Activated CD8-positive, alpha-beta T cell treated with anti-CD3 and anti-CD28 coated beads, Interleukin-2, amount 10 ng/mL, durations not matched to agents 7 days and 5 days (primary cell): ENCODE measurements around the gene SCOC. TPM values are rescaled to one million over a fixed set of nuclear protein-coding genes. Genes with fewer than 3 reads are reported as not detected.
A peak's percentile ranks its signal among the peaks of the same experiment; 100 is the strongest.

Experiments
- ATAC-seq: fragments of 150-1000 bp; cut with Tn5 transposase; one replicate; pipeline ENCODE4 v1.10.0; 2021; ENCODE audit warnings: moderate library complexity
- CTCF ChIA-PET: fragments of 350-600 bp; sonication (Branson Sonifier 250); formaldehyde crosslinking; loops from one replicate; lab custom pipeline; 2021; ENCODE audit warnings: antibody characterized with exemption; lab: Charles Lee
- POLR2A ChIA-PET: fragments of 350-600 bp; sonication (Branson Sonifier 250); formaldehyde crosslinking; loops from one replicate; lab custom pipeline; 2021; ENCODE audit warnings: antibody characterized with exemption; lab: Charles Lee
- DNase-seq: peaks from one replicate; pipeline ENCODE4 v3.0.0-alpha.2; 2020
- H3K27ac Mint-ChIP-seq: one replicate; pipeline ENCODE4 v1.8.0; 2021; ENCODE audit warnings: mild to moderate bottlenecking, mixed read lengths
- H3K27me3 Mint-ChIP-seq: one replicate; pipeline ENCODE4 v1.8.0; 2021; ENCODE audit warnings: low read depth, mixed read lengths
- H3K36me3 Mint-ChIP-seq: one replicate; pipeline ENCODE4 v1.8.0; 2021; ENCODE audit warnings: low read depth, mixed read lengths
- H3K4me1 Mint-ChIP-seq: one replicate; pipeline ENCODE4 v1.8.0; 2021; ENCODE audit warnings: low read depth, mixed read lengths
- H3K4me3 Mint-ChIP-seq: one replicate; pipeline ENCODE4 v1.8.0; 2021; ENCODE audit warnings: mild to moderate bottlenecking, mixed read lengths
- H3K9me3 Mint-ChIP-seq: one replicate; pipeline ENCODE4 v1.8.0; 2022; ENCODE audit warnings: mixed read lengths; ENCODE audit not compliant: insufficient read depth
- total RNA-seq, 2 experiments: library from RNA; stranded (reverse); gene quantifications; one replicate each; pipeline ENCODE4 v1.2.3, GENCODE V29; 2021

SCOC gene
- total RNA-seq, 2 experiments from 2014 or later: 22.7 to 24.9 TPM

DNA sequence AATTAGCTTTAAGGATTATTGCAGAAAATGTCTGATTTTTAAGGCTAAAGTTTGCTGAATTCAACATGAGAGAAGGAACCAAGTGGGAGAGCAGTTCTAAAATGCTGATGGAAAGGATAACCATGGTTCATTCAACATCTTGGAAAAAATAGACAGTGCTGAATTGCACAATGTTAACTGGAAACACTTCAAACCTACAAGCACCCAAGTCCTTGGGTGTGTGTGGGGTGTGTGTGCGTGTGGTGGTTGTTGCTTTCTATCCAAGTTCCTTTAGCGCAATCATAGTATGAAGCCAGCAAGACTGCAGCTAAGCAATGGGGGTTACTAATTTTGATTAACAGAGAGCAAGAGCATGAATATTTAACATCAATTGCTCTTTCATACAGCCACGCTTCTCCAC lies 29.3 kb upstream of the SCOC start:
- H3K4me3 Mint-ChIP-seq: no peak overlapping the region
- DNase-seq (no peak), ATAC-seq (no peak)
- H3K36me3 Mint-ChIP-seq: no peaks in the 10 kb centered on the region
- CTCF ChIA-PET: interaction anchor here (1.0 kb wide), 1 partner anchor 30 kb away, joined by 4 read pairs; no protein-coding TSS in a partner anchor
- peaks cover 25% of the 10 kb centered on the region for H3K27me3 Mint-ChIP-seq
- H3K27ac Mint-ChIP-seq: no peak overlapping the region
- POLR2A ChIA-PET: no interaction called here
- H3K9me3 Mint-ChIP-seq: no peaks in the 10 kb centered on the region
- H3K4me1 Mint-ChIP-seq: peaks cover 2% of the 10 kb centered on the region

DNA sequence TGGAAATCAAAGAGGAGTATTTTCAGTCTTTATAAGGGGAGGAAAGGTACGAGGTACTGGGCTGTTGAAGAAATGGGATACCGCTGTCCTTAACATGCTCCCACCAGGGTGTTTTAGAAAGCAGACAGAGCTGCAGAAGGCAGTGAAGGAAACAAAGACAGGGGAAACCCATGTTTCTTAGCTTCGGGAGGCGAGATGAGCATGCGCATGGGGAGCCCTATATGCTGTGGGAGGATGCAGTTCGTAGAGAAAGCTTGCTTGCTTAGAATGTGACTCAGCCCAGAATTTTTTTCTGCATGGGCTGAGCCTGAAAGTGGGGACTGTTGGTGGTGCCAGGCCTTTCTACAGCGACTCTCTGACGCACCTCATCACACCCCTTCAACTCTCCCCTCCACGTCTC lies 28.8 kb upstream of the SCOC start:
- DNase-seq (no peak), ATAC-seq (no peak)
- H3K9me3 Mint-ChIP-seq: no peaks in the 10 kb centered on the region
- peaks cover 25% of the 10 kb centered on the region for H3K27me3 Mint-ChIP-seq
- H3K4me3 Mint-ChIP-seq: no peak overlapping the region
- peaks cover 2% of the 10 kb centered on the region for H3K4me1 Mint-ChIP-seq
- H3K36me3 Mint-ChIP-seq: no peaks in the 10 kb centered on the region
- no peak overlapping the region for H3K27ac Mint-ChIP-seq
- CTCF ChIA-PET: no interaction called here
- POLR2A ChIA-PET: no interaction called here

DNA sequence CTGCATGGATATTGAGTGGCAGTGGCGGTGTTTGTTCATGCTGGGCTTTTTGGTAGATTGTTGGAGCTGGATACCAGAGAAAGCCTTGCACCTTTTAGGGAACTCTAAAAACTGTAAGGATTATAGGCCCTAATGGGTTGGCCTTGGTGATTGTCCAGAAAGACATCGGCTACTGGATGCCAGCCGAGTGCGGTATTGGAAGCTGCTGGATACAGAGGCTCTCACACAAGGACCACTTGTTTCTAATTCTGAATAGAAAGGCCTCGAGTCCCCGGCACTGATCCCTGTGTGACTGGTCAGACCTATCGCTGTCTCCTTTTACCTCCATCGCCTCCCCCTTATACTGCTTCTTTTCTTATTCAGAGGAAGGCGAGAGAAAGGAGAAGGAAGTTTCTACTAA lies 27.3 kb upstream of the SCOC start:
- Mint-ChIP-seq H3K36me3 (no peaks in the 10 kb centered on the region), H3K9me3 (no peaks in the 10 kb centered on the region), H3K4me3 (no peak overlapping the region), H3K27me3 (peaks cover 27% of the 10 kb centered on the region), H3K4me1 (peaks cover 2% of the 10 kb centered on the region), H3K27ac (no peak overlapping the region)
- no peak for ATAC-seq
- DNase-seq: no peak
- ChIA-PET CTCF (no interaction called here), POLR2A (no interaction called here)

DNA sequence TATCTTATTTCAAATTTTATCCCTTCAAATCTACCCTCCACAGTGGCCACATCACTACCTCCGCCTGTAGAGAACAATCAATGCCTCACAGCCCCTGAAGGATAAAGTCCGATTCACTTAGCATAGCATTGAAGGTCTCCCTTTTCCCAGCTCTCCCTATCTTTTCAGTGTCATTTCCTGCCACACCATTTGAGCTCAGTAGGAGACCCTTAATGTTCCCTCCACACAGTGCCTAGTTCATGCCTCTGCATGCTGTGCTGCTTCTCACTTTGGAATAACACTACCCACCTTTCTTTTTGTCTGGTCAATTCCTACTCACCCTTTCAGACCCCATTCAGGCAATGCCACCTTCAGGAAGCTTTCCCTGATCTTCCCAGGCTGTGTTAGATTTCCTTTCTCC lies 23.6 kb upstream of the SCOC start:
- Mint-ChIP-seq H3K4me1 (peaks cover 8% of the 10 kb centered on the region), H3K9me3 (no peaks in the 10 kb centered on the region), H3K4me3 (no peak overlapping the region), H3K27ac (no peak overlapping the region), H3K27me3 (peaks cover 10% of the 10 kb centered on the region), H3K36me3 (no peaks in the 10 kb centered on the region)
- ChIA-PET POLR2A (no interaction called here), CTCF (no interaction called here)
- ATAC-seq (no peak), DNase-seq (no peak)

DNA sequence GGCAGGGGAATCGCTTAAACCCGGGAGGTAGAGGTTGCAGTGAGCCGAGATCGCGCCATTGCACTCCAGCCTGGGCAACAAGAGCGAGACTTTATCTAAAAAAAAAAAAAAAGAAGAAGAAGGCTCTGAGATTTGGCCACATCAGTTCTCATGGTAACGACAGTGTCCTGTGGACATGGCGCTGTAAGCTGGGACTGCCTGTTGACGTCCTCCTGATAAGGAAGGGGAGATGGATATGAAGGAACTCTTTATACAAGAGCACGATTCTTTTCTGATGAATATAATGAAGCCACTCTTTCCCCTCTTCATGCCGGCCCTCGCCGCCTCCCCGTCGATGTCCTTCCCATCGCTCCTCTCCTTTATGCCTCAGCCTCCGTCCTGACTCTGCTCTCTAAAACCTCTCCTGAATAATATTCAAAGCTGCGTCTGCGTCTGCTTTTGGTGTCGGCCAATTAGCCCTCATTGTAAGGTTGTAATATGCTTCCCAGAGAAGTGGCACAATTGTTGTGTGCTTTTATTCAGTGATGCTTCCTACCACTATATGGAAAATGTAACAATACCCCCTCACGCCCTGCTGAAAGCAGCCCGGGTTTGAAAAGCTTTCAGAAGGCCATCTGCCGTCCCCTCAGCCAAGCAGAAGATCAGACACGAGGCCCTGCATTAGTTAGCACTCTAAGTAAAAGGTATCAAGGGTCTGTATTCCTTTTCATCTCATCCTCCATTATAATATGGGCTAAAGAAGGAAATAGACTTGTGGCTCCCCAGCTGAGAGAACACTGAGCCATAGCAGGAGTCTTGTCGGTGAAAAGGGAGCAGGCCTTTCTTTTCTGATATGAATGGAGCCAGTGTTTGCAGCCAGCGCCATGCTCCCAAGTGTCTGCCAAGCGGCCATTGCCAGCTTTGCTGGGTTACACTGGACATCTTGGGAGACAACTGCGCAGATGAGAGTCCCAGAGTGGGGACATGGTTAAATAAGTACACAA lies 22.1 kb upstream of the SCOC start:
- ChIA-PET CTCF (interaction anchor here (1.8 kb wide), 1 partner anchor 9 kb away, joined by 7 read pairs; no protein-coding TSS in a partner anchor), POLR2A (no interaction called here)
- no peak for ATAC-seq

DNA sequence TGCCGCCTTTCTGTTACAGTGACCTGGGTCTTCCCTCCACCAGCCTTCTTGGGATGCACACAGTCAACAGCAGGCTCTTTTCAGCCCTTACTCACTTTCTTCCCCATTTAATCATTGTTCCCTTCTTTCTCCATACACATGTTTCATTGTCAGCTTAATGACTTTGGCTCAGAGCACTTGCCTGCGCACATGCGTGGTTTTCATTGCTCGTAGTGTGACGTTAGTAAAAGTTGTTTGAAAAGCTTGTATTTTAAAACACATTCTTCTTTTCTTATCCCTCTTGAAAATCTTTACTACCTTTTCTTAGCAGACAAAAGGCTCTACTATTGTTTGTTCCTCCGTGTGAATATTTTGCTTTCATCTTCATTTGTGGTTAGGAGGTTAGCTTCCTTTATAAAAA lies 19.7 kb upstream of the SCOC start:
- no peaks in the 10 kb centered on the region for H3K9me3 Mint-ChIP-seq
- peaks cover 8% of the 10 kb centered on the region for H3K4me1 Mint-ChIP-seq
- no peak overlapping the region for H3K27ac Mint-ChIP-seq
- H3K36me3 Mint-ChIP-seq: no peaks in the 10 kb centered on the region
- H3K27me3 Mint-ChIP-seq: peaks cover 16% of the 10 kb centered on the region
- POLR2A ChIA-PET: interaction anchor here (0.8 kb wide), 1 partner anchor 688 kb away, joined by 4 read pairs; the partner anchor contains the start of gene MGST2
- CTCF ChIA-PET: interaction anchor here (1.2 to 1.4 kb wide), 2 partner anchors 20 to 697 kb away, joined by 3 read pairs; partner anchors contain the start of gene SCOC
- DNase-seq (no peak), ATAC-seq (no peak)
- no peak overlapping the region for H3K4me3 Mint-ChIP-seq

More for the DNA sequence above, 22.1 kb upstream of the SCOC start:
- H3K4me1 Mint-ChIP-seq: peaks cover 8% of the 10 kb centered on the region
- H3K4me3 Mint-ChIP-seq: no peak overlapping the region
- no peaks in the 10 kb centered on the region for H3K9me3 Mint-ChIP-seq
- DNase-seq: no peak
- no peaks in the 10 kb centered on the region for H3K36me3 Mint-ChIP-seq
- H3K27ac Mint-ChIP-seq: no peak overlapping the region
- peaks cover 12% of the 10 kb centered on the region for H3K27me3 Mint-ChIP-seq

DNA sequence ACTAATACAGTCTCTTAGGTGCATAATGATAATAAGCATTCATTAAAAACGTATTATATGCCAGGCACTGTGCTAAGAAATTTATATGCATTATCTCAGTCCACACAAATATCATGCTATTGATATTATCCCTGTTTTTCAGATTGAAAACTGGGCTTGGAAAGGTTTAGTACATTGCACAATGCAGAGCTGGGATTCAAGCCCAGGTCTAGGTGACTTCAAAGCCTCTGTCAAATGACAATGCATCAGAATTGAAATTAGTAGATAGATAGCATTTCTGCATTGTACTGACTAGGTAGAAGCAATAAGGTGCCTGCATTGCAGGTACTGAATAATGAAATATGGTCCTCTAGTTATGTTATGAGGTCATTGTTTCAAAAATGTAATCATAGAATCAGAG lies 18.2 kb upstream of the SCOC start:
- Mint-ChIP-seq H3K27ac (no peak overlapping the region), H3K4me1 (peaks cover 8% of the 10 kb centered on the region), H3K27me3 (peaks cover 13% of the 10 kb centered on the region), H3K9me3 (no peaks in the 10 kb centered on the region), H3K36me3 (no peaks in the 10 kb centered on the region), H3K4me3 (no peak overlapping the region)
- no peak for DNase-seq
- no peak for ATAC-seq
- ChIA-PET POLR2A (no interaction called here), CTCF (no interaction called here)

DNA sequence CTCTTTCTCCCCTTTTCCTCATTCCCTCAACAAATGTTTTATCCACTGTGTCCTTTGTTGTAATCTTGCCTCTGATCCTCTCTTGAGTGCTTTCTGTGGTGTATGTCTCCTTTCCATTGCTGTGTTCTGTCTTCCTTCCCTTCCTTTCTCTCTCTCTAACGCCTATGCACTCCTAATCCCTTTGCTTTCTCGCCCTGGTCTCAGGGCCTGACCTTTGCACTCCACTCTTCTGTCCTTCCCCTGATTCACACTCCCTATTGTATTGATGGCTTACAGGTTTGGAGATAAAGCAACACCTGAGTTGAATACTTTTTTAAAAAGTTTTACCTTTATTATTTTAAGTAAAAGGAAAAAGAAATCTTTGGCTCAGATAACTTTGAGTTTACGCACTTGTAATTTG lies 15.6 kb upstream of the SCOC start:
- POLR2A ChIA-PET: no interaction called here
- no peak overlapping the region for H3K27ac Mint-ChIP-seq
- no peaks in the 10 kb centered on the region for H3K36me3 Mint-ChIP-seq
- no peak overlapping the region for H3K4me3 Mint-ChIP-seq
- H3K27me3 Mint-ChIP-seq: peaks cover 11% of the 10 kb centered on the region
- DNase-seq (no peak), ATAC-seq (no peak)
- CTCF ChIA-PET: interaction anchor here (1.0 to 5.1 kb wide), 3 partner anchors 251 to 630 kb away, joined by 3 to 44 read pairs (median 29); no protein-coding TSS in a partner anchor
- peaks cover 8% of the 10 kb centered on the region for H3K4me1 Mint-ChIP-seq
- H3K9me3 Mint-ChIP-seq: no peaks in the 10 kb centered on the region

DNA sequence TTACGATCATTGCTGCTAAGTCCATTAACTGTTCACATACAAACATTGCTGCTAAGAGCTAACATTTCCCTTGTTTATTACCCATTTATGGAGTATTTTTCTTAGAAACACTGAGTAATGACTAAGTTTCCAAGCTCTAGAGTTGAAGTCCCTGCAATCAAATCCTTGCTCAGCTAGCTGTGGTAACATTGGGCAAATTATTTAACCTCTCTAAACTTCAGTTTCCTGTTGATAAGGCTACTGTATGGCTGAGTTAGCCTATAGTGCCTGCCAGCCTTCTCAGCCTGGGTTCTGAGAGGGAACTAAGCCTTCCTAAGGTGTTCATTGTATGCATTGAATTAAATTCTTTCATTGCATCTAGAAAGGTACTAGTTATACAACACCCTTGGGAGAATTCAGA lies 15.2 kb upstream of the SCOC start:
- Mint-ChIP-seq H3K9me3 (no peaks in the 10 kb centered on the region), H3K36me3 (no peaks in the 10 kb centered on the region), H3K4me3 (no peak overlapping the region), H3K27me3 (peaks cover 11% of the 10 kb centered on the region), H3K4me1 (peaks cover 8% of the 10 kb centered on the region), H3K27ac (no peak overlapping the region)
- DNase-seq (no peak), ATAC-seq (no peak)
- CTCF ChIA-PET: interaction anchor here (1.0 to 7.7 kb wide), 5 partner anchors 17 to 631 kb away, joined by 3 to 107 read pairs (median 29); partner anchors contain the start of genes ELMOD2 and SCOC
- POLR2A ChIA-PET: no interaction called here

DNA sequence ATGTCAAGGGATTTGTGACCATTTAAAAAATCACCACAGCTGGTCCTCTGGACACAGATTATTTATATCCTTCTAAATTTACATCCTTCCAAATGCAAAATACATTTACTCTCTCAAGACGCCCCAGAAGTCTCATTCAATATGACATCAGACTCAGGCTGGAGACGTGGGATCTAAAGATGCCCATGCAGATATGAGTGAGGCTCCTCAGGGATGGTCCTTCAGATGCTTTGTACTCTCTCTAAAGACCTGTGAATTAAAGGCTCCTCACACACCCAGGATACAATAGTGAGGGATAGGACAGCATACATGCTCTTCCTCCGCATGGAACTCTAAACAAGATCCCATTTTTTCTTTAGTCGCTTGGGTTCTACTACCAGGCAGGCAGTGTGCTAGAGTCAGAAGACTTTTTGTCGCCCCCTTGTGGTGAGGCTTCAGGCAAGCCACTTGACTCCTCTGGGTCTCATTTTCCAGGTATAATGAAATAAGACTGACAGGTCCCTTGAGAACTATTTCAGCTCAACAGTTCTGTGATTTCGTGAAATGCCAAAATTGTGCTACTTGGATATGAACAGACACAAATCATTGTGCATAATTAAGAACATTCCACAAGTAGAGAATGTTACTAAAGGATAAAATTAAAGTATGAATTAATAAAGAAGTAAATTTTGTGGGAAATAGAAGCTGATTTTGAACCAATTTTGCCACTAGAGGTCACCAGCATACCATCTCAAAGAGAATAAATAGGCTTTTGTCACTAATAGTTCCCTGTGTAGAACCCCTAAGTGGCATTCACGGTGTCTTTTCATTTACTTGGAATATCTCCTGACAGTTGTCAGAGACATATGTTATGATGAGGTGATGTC lies 13.7 kb upstream of the SCOC start:
- no peak overlapping the region for H3K27ac Mint-ChIP-seq
- no peaks in the 10 kb centered on the region for H3K9me3 Mint-ChIP-seq
- H3K27me3 Mint-ChIP-seq: peaks cover 11% of the 10 kb centered on the region
- POLR2A ChIA-PET: interaction anchor here (0.7 kb wide), 2 partner anchors 51 to 904 kb away, joined by 3 to 4 read pairs; no protein-coding TSS in a partner anchor
- no peaks in the 10 kb centered on the region for H3K4me1 Mint-ChIP-seq
- H3K36me3 Mint-ChIP-seq: no peaks in the 10 kb centered on the region
- peak; percentile 97 for ATAC-seq
- CTCF ChIA-PET: interaction anchor here (0.7 to 7.7 kb wide), 59 partner anchors 9 to 757 kb away, joined by 3 to 107 read pairs (median 3); partner anchors contain the start of genes CLGN, ELMOD2 and SCOC
- H3K4me3 Mint-ChIP-seq: no peak overlapping the region
- peak; percentile 86 for DNase-seq

DNA sequence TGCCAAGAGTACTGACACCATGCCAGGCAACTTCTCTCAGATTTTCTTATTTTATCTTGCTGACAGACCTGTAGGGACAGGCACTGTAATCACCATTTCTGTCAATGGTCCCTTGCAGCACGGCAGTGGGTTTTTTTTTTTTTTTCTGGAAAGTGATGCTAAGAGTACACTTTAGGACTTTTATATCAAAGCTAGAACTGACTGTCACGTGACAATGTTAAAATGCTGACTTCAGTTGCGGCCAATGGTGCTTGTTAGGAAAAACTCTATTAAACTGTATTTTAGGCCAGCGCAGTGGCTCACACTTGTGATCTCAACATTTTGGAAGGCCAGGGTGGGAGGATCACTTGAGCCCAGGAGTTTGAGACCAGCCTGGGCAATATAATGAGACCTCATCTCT lies 12.3 kb upstream of the SCOC start:
- peaks cover 9% of the 10 kb centered on the region for H3K27me3 Mint-ChIP-seq
- no peak overlapping the region for H3K27ac Mint-ChIP-seq
- ChIA-PET CTCF (interaction anchor here (0.6 to 7.7 kb wide), 11 partner anchors 10 to 348 kb away, joined by 3 to 107 read pairs (median 6); partner anchors contain the start of gene SCOC), POLR2A (no interaction called here)
- no peak overlapping the region for H3K4me3 Mint-ChIP-seq
- no peaks in the 10 kb centered on the region for H3K36me3 Mint-ChIP-seq
- H3K4me1 Mint-ChIP-seq: no peaks in the 10 kb centered on the region
- DNase-seq (no peak), ATAC-seq (no peak)
- no peaks in the 10 kb centered on the region for H3K9me3 Mint-ChIP-seq
